Measurements from ENCODE around the gene ANKRD10. TPM values are rescaled to one million over a fixed set of nuclear protein-coding genes. Genes with fewer than 3 reads are reported as not detected.
"Not testable (repeated sequence)": the region's sequence is repeated elsewhere in the genome, so short reads cannot be mapped to it uniquely, and the experiment has no call there.

Gene ANKRD10
- polyA plus RNA-seq, 4 donors, result 177 to 436 (median 288) TPM

DNA sequence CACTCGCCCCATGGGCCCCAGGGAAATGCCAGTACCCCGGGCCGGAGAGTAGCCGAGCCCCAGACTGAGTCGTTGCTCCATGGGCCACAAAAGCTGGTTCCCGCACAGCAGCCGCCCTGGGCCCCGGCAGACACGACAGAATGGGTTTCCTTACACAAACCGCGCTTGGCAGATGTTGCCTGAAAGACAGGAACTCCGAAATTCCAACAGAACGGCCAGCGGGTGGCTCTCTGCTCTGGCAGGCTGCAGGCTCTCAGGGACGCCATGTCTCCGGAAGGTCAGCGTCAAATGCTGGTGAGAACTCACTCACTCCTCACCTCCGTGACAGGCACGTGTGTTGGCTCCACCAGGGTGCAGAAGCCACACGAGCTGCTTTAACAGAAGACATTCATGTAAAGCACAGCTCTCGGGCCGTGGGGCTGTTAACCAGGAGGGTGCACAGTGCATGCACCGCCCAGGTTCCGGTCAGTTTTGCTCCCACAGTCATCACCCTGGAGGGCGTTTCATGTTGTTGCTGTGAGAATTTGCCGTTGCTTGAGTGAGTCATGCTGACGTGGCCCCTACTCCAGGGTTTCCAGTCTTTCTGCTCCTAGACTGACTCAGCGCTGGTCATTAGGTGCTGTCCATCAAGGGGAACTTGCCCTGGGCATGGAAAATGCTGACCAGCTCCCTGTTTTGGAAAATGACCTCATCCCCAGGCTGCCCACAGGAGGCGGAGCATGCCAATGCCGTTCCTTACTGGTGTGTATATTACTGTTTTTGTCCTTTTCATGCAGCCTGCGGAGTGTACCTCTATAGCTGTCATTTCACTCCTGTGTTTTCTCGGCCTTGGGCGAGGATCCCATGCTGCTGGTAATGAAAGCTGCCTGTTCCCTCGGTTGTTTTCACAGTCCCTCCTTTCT, 44.8 kb downstream of the ANKRD10 start:
- DNase-seq (ENCODE audit: low read depth in 4 of 4, low spot score in 2 of 4), result peak in 3 of 4 donors; percentile 45 to 53 (median 53)

DNA sequence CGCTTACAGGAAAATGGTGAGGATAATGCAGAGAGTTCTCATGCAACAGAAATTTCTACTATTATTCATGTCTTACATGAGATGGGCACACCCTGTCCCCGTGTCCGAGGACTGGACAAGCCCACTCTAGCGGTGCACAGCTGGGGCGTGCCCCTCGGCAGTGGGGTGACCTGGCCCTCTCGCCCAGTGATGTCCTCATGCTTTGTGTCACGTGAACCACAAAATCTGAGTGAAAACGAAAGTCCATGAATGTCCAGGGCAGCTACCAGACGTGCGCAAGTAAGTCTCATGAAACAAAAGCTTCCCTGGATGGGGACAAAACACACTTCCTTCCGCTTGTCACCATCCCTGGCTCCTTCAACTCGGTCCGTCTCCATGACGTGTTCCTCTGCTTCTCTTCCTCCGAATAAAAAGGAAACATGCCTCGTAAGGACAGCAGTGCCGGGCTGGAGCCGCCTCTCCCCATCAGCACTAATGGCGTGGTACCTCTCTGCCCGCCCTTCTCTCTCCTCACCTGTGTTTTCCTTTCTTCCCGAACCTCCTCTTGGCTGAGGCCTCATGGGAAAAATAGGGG, 45.6 kb downstream of the ANKRD10 start:
- no peak for DNase-seq (ENCODE audit: low read depth in 4 of 4, low spot score in 2 of 4)

DNA sequence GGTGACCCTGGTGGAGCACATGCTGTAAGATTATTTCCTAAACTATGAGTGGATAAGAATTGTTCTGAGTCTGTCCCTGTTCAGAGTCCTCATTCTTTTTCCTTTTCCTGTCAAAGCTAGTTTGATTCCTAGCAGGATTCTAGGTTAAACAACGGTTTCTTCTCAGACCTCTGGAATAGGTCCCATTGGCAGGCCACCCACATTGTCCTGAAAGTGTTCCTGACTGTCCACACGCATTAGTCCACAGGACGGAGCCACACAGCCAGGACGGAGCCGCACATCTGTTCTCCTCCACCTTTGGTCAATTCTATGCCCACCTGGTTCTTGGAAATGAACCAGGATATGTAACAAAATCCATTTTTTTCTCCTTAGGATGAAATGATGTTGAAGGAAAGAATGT, 46.1 kb downstream of the ANKRD10 start:
- no peak for DNase-seq (ENCODE audit: low read depth in 4 of 4, low spot score in 2 of 4)

DNA sequence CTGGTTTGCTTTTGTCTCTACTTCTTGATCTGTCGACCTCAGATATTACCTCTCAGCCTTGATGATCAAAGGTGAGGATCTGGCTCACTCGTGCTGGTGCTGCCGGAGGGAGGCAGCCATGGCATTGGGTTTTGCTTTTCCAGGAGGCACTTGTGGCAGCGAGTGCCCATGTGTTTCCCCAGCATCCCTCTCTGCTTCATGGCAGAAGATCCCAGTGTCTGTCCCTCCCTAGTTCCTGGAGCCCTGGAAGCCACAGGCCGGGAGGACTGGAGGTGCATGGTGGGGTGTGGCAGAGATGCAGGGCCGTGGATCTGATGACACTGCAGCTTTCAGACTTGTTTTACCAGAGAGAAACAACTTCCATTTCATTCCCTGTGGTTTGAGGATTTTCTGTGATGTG, 47.5 kb downstream of the ANKRD10 start:
- DNase-seq (ENCODE audit: low read depth in 4 of 4, low spot score in 2 of 4), result no peak

DNA sequence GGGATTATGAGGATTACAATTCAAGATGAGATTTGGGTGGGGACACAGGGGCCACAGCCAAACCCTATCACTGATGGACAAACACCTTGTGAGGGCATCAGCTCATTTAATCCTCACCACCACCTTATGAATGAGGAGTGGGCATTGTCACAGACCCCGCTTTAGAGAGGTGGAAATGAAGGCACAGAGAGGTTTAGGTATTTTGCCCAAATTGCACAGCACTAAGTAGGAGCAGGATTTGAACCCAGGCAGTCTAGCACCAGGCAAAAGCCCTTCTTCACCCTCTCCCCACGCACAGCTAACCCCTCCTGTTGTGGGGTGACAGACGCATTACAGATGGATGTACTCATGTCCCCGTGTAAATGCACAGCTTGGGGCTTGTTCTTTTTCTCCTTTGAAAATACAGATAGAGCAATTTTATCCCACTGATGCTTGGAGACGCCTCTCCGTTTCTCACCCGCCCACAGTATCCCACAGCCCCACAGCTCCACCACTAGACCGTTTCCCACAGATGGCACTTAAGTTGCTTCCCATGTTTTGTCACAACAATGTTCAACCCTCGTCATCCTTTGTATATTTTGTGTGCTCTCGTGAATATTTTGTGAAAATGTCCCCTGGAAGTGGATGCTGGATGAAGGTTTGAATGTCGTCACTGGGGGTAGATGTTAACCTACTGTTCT, 48.2 kb downstream of the ANKRD10 start:
- no peak for DNase-seq (ENCODE audit: low read depth in 4 of 4, low spot score in 2 of 4)

DNA sequence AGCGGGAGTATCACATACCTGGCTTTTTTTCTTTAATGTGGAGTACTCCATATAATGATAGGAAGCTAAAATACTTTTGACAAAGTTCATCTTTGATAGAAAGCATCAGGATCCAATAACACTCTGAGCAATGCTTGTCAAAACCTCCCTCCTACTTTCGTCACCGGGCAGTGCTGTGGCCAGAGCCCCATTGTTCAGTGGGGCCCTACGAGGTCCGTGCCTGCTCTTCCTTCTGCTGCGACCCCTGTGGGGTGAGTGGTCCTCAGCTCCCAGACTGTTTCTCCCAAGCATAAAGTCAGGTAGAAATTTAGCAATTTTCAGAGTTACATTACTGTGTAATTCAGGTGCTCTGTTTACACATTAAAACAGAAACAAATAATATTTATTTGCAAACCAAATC, 51.2 kb downstream of the ANKRD10 start:
- no peak for DNase-seq (ENCODE audit: low read depth in 4 of 4, low spot score in 2 of 4)

DNA sequence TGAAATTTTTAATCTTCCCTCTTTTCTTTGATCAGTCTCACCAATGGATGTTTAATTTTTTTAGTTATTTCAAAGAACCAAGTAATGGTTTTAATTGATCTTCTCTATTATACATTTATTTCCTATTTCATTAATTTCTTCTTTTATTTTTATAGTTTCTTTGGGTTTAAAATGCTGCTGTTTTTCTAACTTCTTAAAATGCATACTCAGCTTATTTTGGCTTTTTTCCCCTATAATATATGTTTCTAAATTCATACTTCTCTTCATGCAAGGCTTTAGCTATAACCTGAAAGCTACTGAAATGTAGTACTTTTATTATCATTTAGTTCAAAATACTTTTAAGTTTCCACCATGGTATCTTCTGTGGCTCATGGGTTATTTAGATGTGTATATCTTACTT, 53.9 kb downstream of the ANKRD10 start:
- DNase-seq (ENCODE audit: low read depth in 4 of 4, low spot score in 2 of 4), result no peak

DNA sequence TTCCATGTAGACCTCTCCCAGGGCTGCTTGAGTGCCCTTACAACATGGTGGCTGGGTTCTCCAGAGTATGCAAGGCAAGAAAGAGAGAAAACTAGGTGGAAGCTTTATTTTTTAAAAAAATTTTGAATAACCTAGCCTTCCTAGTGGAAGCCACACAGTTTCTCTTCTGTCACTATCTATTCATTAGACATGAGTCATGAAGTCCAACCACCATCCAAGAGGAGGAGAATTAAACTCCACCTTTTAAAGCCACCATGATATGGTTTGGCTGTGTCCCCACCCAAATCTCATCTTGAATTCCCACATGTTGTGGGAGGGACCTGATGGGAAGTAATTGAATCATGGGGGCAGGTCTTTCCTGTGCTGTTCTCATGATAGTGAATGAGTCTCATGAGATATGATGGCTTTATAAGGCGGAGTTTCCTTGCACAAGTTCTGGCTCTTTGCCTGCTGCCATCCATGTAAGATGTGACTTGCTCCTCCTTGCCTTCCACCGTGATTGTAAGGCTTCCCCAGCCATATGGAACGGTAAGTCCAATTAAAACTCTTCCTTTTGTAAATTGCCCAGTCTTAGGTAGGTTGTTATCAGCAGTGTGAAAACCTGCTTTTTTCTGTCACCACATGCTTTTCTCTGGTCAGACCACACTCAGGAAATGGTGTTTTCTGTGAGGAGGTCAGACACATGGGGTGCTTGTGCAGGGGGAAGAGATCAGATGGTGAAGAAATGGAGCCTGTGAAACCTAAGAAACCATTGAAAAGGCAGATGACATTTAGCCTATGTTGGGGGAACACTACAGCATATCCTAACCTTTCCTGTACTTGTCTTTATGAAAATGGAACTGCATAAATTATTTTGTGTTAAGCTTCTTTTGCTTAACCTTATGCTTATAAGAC, 57.7 kb downstream of the ANKRD10 start:
- no peak for DNase-seq (ENCODE audit: low read depth in 4 of 4, low spot score in 2 of 4)

DNA sequence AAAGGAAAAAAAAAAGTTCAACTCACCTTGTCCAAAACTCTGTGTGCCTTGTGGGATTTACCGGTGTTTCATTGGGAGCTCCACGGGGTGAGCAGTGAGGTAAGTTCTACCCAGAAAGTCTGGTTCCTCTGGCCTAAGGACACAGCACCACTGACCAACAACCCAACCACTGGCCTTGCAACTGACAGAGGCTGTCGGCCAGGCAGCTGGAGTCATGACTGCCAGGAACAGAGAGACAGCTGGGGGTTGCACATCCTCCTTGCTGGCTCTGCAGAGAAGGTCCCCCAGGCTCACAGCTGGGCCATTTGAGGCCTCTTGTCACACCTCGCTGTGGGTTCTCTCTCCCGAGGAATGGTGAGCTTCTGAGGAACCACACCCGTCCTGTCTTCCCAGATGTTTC, 59.5 kb downstream of the ANKRD10 start:
- DNase-seq (ENCODE audit: low read depth in 4 of 4, low spot score in 2 of 4), result no peak

DNA sequence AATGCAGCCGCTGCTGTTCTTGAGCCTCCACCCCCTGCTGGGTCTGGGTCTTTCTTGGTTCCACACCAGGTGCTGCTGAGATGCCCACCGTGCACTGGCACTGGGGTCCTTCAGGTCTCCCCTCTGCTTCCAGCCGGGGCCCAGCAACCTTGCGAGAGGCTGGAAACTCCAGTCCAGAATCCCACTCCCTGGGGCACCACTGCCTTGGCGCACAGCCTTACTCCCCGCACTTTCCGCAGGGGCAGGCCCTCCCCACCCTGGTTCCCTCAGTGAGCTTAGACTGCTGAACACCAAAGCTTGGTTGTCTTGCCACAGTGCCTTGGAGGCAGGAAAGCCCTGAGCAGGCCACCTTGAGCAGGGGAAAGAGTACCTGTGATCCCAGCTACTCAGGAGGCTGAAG, 60.0 kb downstream of the ANKRD10 start:
- DNase-seq (ENCODE audit: low read depth in 4 of 4, low spot score in 2 of 4), result no peak

DNA sequence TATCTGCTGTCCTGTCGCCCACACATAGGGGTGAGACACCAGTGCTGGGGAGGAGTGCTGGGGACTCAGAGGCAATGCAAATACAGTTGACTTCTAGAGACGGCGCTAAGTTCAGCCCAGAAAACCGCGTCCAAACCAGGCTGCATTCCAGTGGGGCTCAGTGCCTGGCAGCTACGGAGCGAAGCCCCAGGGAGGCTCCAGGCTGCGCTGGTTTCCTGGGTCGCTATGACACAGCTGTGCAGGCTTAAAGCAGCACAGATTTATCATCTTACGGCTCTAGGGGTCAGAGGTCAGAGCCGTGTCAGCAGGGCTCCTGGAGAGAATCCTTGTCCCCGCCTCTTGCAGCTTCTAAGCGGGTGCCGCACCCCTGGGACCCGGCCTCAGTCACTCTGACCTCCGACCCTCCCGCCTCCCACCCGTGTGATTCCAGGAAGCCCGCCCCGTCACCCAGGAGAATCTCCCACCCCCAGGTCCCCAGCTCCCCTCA, 61.6 kb downstream of the ANKRD10 start:
- DNase-seq (ENCODE audit: low read depth in 4 of 4, low spot score in 2 of 4), result no peak

DNA sequence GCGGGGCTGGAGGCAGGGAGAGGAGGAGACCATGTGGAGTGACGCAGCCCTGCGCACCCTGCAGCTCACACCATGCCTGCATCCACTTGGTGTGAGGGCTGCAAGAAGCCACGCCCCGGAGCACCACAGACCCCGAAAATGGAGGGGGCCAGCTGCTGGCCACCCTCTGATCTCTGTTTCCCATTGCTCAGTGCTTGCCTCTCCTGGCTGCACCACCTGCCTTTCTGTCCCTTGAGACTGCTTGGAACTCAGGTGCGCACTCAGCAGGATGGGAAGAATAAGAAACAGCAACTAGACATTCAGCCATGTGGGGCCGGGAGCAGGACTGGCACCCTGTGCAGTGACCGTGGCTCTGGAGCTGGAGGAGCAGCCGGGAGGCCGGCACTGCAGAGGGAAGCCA, 64.0 kb downstream of the ANKRD10 start:
- DNase-seq (ENCODE audit: low read depth in 4 of 4, low spot score in 2 of 4), result no peak

DNA sequence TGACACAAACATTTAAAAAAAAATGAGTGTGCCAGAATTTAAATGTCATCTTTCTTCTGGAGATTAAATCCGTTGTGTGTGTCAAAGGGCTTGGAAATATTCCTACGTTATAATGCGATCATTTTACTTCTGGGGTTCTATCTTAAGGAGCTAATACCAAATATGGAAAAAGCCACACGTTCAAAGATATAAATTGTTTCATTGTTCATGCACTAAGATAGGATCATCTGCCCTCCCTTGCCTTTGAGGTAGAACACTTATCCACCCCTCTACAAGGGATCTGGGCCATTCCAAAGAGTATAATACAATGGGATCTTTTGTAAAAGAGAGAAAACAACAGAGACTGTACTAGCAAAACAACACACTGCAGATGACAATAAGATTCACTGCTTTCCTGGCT, 64.9 kb downstream of the ANKRD10 start:
- no peak for DNase-seq (ENCODE audit: low read depth in 4 of 4, low spot score in 2 of 4)

DNA sequence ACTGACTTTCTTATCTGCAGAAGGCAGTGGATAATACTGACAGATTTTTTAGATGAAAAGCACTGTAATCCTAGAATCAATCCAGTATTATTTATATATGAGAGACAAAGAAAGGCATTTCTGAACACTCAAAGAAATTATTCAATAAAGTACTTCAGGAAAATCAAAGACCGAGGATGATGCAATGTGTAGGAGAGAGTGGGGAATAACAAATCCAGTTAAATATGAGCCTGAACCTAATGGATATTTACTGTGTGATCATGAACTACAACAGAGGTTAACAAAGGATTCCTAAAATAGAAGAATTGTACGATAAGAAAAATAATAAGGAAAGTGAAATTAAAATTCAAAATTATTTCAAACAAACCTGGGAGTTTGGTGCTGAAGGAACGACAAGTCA, 69.3 kb downstream of the ANKRD10 start:
- DNase-seq (ENCODE audit: low read depth in 4 of 4, low spot score in 2 of 4), result no peak

DNA sequence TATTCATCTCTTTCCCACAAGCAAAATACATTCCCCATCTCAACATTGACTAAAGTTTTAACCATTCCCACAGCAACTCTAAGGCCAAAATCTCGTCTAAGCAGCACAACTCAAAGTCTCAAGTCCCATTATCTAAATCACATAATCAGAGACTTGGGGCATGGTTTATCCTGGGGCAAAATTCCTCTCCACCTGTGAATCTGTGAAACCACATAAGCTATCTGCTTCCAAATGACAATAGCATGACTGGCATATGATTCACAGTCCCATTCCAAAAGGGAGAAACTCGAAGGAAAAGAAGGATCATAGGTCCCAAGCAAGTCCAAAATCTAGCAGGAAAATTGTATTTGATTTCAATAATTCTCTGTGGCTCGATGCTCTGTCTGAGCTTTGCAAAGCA, 73.0 kb downstream of the ANKRD10 start:
- no peak for DNase-seq (ENCODE audit: low read depth in 4 of 4, low spot score in 2 of 4)

DNA sequence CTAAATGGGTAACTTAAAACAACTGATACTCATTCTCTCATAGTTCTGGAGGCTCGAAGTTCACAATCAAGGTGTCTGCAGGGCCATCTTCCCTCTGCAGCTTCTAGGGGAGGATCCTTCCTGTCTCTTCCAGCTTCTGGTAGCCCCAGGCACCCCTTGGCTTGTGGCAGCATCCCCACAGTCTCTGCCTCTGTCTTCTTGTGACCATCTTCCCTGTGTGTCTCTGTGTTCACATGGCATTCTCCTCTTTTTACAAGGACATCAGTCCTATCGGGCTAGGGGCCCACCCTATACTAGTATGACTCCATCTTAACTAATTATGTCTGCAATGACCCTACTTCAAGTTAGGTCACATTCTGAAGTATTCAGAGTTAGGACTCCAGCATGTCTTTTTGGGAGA, 73.5 kb downstream of the ANKRD10 start:
- no peak for DNase-seq (ENCODE audit: low read depth in 4 of 4, low spot score in 2 of 4)

DNA sequence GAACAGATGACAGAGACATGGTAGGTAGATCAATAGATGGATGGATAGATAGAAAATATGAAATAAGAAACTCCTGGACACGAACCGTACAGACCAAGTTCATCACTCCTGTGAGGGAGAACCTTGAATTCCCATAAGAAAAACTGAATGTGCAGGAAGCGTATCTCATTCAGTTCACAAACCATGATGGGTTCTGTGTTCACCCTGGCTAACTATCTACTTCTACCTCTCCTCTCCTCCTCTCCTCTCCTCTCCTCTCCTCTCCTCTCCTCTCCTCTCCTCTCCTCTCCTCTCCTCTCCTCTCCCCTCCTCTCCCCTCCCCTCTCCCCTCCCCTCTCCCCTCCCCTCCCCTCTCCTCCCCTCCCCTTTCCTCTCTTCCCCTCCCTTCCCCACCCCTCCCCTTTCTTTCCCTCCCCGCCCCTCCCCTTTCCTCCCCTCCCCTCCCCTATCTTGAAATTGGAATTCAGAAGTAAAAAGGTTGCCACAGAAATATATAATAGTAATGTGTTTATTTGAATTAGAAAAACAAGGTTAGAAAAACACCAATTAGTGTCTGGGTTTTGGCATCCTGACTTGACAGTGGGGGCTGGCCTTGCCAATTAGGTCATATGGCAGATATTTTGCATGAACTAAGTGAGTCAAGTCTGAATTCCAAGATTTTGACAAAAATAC, 75.9 kb downstream of the ANKRD10 start:
- no peak for DNase-seq (ENCODE audit: low read depth in 4 of 4, low spot score in 2 of 4)

DNA sequence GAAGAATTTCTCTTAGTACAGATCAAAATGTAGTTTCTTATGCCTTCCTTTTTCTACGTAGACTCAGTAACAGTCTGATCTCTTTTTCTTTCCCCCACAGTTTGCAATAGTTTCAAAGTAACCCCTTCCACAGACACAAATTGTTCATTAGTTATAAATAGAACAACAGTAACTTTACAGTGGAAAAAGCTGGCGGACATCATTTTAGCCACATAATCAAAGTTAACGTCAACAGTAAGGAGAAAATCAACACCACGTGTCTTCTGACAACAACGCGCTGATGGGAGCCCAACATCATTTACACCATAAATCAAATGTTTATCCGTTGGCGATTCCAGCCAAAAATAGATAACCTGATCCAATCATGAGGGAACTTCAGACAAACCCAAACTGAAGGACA, 76.8 kb downstream of the ANKRD10 start:
- no peak for DNase-seq (ENCODE audit: low read depth in 4 of 4, low spot score in 2 of 4)

DNA sequence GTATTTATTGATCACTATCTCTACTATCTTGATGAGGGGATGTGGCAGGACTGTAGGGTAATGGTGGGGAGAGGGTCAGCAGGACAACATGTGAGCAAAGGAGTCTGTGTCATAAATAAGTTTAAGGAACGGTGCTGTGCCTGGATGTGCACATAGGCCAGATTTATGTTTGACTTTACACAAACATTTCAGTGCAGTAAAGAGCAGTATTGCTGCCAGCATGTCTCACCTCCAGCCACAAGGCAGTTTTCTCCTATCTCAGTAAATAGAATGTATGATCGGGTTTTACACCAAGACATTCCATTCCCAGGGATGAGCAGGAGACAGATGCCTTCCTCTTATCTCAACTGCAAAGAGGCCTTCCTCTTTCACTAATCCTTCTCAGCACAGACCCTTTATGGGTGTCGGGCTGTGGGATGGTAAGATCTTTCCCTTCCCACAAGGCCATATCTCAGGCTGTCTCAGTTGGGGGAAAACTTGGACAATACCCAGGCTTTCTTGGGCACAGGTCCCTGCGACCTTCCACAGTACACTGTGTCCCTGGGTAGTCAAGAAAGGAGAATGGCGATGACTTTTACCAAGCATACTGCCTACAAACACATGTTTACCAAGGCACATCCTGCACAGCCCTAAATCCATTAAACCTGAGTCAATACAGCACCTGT, 77.3 kb downstream of the ANKRD10 start:
- not testable (repeated sequence) for DNase-seq (ENCODE audit: low read depth in 4 of 4, low spot score in 2 of 4)

DNA sequence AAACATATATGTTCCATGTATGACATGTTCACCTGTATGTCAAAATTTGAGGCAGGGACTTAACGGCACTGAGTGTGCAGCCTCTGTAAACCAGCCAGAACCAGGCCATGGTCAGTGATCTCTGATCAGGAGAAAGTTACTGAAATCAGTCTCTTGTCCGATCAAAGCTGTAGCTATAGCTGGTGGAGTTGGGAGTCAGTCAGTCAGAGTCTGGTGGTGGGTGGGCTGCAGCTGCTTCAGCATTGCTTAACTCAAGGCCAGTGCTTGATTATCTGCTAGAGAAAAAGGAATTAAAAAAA, 78.3 kb downstream of the ANKRD10 start:
- no peak for DNase-seq (ENCODE audit: low read depth in 4 of 4, low spot score in 2 of 4)
